ENCODE data around the gene MGLL.

MGLL gene

DNA sequence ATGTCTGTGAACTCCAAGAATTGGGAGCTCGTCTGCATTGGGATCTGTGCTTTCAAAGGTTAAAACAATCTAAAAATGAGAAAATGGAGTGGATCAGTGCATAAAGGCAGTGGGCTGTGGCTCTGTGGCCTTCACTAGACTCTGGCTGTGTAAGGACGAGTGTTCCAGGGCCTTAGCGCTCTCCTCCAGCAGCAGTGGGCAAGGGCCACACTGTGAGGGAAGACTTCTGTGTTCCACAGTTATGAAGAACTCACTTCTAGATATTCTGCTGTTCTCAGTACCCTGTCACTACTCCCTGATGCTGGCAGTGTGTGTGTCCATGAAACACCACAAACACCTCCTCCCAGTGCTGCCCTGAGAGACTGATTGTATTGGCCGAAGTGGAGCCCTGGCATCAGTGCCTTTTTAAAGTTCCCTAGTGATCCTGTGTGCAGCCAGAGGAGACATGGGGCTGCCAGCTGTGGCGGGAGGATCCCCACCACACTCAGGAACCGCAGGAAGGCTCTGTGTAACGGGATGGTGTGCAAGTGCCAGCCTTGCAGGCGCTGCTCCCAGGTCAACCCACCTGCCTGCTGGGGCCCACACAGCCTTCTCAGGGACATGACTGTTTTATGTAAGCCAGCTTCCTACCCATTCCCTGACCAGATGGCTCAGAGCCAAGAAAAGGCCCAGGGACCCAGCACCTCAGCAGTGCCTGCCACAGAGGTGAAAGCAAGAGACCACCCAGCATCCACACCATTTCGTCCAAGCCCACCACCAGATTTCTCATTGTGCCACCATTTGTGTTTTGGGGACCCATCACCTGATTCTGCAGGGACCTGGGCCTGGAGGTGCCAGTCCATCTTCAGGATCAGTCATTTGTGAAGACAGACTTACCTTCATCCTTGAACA is 109.2 kb downstream of the MGLL start:
- Histone ChIP-seq H3K9ac (ENCODE audit: insufficient read length) (no peak overlapping the region), H3K27ac (no peak overlapping the region), H3K4me3 (no peak overlapping the region), H3K9me3 (ENCODE audit: low read depth, low read length) (no peaks in the 10 kb centered on the region), H3K36me3 (ENCODE audit: insufficient read depth, low read length) (no peaks in the 10 kb centered on the region)
- TF ChIP-seq FOXP2 (optimal IDR thresholded peaks at IDR 0.05; ENCODE audit: control extremely low read depth, extremely low read length, insufficient read depth): no peak
- no peak for TF ChIP-seq EZH2 (IDR thresholded peaks at IDR 0.05)
- no peak for TF ChIP-seq POLR2AphosphoS5 (IDR thresholded peaks at IDR 0.05; ENCODE audit: borderline replicate concordance, low read depth, low read length)
- no peak for DNase-seq (ENCODE audit: low read depth, low spot score)

DNA sequence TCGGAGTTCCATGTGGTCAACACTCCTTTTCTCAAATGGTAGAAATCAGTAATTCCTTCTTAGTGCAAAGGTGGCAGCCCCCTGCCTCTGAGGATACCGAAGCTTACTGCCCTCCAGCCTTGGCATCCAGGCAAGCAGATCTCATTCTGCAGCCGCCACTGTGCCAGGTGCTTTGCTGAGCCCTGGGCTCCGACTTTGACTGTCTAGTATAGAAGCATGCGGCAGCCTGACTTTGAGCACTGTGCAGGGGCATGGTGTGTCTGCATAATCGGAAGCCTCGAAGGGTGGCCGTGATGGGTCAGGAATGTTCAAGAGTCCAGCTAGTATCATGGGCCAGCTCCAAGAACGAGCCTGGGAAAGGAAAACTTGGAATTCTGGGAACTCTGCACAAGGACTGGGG is 109.9 kb downstream of the MGLL start:
- H3K27ac ChIP-seq: no peak overlapping the region
- TF ChIP-seq EZH2 (IDR thresholded peaks at IDR 0.05) (no peak), POLR2AphosphoS5 (IDR thresholded peaks at IDR 0.05; ENCODE audit: borderline replicate concordance, low read depth, low read length) (no peak), FOXP2 (optimal IDR thresholded peaks at IDR 0.05; ENCODE audit: control extremely low read depth, extremely low read length, insufficient read depth) (no peak)
- DNase-seq (ENCODE audit: low read depth, low spot score): no peak
- no peaks in the 10 kb centered on the region for H3K36me3 ChIP-seq (ENCODE audit: insufficient read depth, low read length)
- H3K9ac ChIP-seq (ENCODE audit: insufficient read length): no peak overlapping the region
- H3K4me3 ChIP-seq: no peak overlapping the region
- no peaks in the 10 kb centered on the region for H3K9me3 ChIP-seq (ENCODE audit: low read depth, low read length)

DNA sequence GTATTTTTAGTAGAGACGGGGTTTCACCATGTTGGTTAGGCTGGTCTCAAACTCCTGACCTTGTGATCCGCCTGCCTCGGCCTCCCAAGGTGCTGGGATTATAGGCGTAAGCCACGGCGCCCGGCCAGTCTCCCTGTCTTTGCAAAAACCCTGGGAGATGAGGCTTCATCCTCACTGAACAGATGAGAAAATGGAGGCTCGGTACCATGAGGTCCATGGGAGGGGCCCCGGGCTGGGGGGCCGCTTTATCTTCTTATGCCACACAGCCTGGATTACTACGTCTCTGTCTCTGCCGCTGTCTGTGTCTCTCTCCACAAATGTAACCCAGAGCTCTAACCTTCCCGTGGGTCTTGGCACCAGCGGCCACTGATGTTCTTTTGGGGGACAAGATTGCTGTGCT is 110.4 kb downstream of the MGLL start:
- Histone ChIP-seq H3K27ac (no peak overlapping the region), H3K4me3 (no peak overlapping the region), H3K9me3 (ENCODE audit: low read depth, low read length) (no peaks in the 10 kb centered on the region), H3K36me3 (ENCODE audit: insufficient read depth, low read length) (no peaks in the 10 kb centered on the region), H3K9ac (ENCODE audit: insufficient read length) (no peak overlapping the region)
- DNase-seq (ENCODE audit: low read depth, low spot score): no peak
- no peak for TF ChIP-seq FOXP2 (optimal IDR thresholded peaks at IDR 0.05; ENCODE audit: control extremely low read depth, extremely low read length, insufficient read depth)
- no peak for TF ChIP-seq POLR2AphosphoS5 (IDR thresholded peaks at IDR 0.05; ENCODE audit: borderline replicate concordance, low read depth, low read length)
- TF ChIP-seq EZH2 (IDR thresholded peaks at IDR 0.05): no peak

DNA sequence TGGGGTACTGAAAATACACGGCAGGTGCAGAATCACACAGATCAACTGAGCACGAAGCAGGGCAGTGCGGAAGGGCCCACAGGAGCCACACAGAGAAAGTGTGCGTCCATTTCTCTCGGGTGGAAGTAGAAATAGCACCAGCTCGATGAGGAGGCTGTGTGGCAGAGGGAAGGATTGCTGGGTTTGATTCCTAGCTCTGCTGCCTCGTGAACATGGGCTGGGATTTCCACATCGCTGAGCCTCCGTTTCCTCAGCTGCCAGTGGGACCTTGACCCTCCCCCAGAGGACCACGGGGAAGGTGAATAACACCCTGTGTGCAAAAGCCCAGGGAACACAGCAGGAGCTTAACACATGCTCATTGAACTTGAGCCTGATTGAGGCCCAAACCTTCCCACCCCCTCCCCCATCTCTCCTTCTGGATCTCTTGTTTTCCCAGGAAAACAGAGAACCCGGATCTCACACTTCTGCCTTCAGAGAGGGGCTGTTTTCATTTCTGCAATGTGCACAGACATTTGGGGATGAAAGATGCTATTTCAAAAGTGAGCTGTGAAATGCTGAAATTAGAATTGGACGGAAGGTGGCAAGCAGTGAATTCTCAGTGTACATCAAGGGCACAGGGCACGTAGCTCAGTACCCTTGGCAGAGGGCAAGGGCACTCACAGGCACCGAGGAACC is 111.2 kb downstream of the MGLL start:
- H3K27ac ChIP-seq: no peak overlapping the region
- TF ChIP-seq POLR2AphosphoS5 (IDR thresholded peaks at IDR 0.05; ENCODE audit: borderline replicate concordance, low read depth, low read length): no peak
- no peak for TF ChIP-seq FOXP2 (optimal IDR thresholded peaks at IDR 0.05; ENCODE audit: control extremely low read depth, extremely low read length, insufficient read depth)
- H3K4me3 ChIP-seq: no peak overlapping the region
- H3K9me3 ChIP-seq (ENCODE audit: low read depth, low read length): no peaks in the 10 kb centered on the region
- no peak overlapping the region for H3K9ac ChIP-seq (ENCODE audit: insufficient read length)
- H3K36me3 ChIP-seq (ENCODE audit: insufficient read depth, low read length): no peaks in the 10 kb centered on the region
- no peak for DNase-seq (ENCODE audit: low read depth, low spot score)

DNA sequence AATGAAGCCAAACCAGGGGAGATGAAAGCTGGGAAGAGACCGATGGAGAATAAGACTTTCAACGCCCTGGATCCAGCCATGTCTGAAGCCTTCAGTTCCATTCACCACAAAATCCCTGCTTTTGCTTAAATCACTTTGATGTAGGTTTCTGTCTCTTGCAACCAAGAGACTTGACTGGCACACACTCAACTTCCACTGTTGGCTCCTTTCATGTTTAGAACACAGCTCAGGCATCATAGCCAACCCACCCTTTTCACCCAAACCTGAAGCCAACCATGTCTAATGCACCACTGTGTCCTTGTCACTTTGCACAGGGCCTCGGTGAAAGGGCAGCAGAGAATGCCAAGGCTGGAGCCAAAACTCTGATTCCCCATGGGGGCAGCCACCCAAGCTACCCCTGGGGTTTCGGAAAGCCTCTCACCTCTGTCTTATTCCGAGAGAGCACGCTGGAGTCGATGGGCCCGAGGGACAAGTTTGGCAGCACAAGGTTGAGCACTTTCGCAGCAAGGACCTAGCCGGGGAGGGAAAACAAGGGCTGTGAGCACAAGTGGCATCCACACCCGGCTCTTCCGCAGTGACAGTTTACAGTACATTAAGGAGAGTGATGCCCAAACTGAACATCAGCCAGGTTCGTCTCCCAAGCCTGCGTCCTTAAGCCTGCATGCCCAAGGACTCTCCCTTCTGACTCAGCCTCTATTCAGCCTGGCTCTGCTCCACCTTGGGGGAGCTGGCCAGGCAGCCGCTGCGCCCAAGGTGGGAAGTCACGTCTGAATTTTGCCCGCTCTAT is 112.0 kb downstream of the MGLL start:
- Histone ChIP-seq H3K4me3 (no peak overlapping the region), H3K36me3 (ENCODE audit: insufficient read depth, low read length) (no peaks in the 10 kb centered on the region), H3K27ac (no peak overlapping the region), H3K9me3 (ENCODE audit: low read depth, low read length) (no peaks in the 10 kb centered on the region), H3K9ac (ENCODE audit: insufficient read length) (no peak overlapping the region)
- DNase-seq (ENCODE audit: low read depth, low spot score): no peak
- no peak for TF ChIP-seq FOXP2 (optimal IDR thresholded peaks at IDR 0.05; ENCODE audit: control extremely low read depth, extremely low read length, insufficient read depth)

DNA sequence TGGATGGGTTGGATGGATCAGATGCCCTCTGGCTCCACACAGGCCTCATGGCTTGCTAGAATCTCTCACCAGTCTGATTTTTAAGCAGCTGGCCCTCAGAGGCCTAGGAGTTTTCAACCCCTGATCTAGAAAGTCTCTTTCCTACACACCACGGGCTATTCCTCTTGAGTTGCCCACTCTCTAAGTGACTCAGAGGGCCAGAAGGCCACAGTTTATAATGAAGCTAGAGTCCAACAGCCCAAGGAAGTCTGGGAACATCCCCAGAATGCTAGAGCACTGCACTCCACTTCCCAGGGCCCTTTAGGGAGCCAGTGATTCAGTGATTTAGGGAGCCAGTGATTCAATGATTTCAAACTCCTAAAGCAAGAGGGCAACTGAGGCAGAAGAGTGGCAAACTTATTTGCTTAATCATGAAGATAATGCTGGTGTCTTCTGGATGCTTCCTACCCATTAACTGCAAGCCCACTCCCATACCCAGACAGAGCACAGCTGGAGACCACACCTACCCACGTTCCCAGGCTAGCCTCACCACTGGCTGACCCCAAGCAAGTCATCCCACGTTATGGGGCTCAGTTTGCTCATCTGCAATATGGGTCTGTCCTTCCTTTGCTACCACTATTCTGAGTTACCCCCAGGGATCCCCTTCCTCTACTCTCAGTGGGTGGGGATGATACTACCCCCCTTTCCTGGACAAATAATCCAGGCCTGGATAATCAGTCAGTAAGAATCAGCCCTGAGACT is 112.8 kb downstream of the MGLL start:
- Histone ChIP-seq H3K4me3 (no peak overlapping the region), H3K9me3 (ENCODE audit: low read depth, low read length) (no peaks in the 10 kb centered on the region), H3K27ac (no peak overlapping the region), H3K9ac (ENCODE audit: insufficient read length) (no peak overlapping the region), H3K36me3 (ENCODE audit: insufficient read depth, low read length) (no peaks in the 10 kb centered on the region)
- TF ChIP-seq EZH2 (IDR thresholded peaks at IDR 0.05) (no peak), FOXP2 (optimal IDR thresholded peaks at IDR 0.05; ENCODE audit: control extremely low read depth, extremely low read length, insufficient read depth) (no peak), POLR2AphosphoS5 (IDR thresholded peaks at IDR 0.05; ENCODE audit: borderline replicate concordance, low read depth, low read length) (no peak)
- DNase-seq (ENCODE audit: low read depth, low spot score): no peak

DNA sequence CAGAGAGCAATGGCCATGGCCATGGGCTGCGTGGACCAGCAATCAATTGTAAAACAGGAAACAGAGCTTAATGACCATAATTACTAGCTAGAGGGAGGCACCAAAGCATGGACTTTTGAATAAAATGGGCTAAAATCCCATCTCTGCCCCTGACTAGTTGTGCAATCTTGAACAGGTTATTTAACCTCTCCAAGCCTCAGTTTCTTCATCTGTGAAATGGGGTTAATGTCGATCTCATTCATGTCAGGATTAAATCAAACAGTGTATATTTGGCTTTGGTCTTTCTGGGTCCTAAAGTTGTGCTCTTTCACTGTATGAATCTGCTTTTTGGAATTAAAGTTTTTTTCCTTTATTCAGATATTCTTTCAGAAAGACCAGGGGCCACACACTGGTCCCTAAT is 113.5 kb downstream of the MGLL start:
- Histone ChIP-seq H3K27ac (no peak overlapping the region), H3K9me3 (ENCODE audit: low read depth, low read length) (no peaks in the 10 kb centered on the region), H3K4me3 (no peak overlapping the region), H3K36me3 (ENCODE audit: insufficient read depth, low read length) (no peaks in the 10 kb centered on the region), H3K9ac (ENCODE audit: insufficient read length) (no peak overlapping the region)
- DNase-seq (ENCODE audit: low read depth, low spot score): no peak
- no peak for TF ChIP-seq FOXP2 (optimal IDR thresholded peaks at IDR 0.05; ENCODE audit: control extremely low read depth, extremely low read length, insufficient read depth)
- TF ChIP-seq EZH2 (IDR thresholded peaks at IDR 0.05): no peak
- no peak for TF ChIP-seq POLR2AphosphoS5 (IDR thresholded peaks at IDR 0.05; ENCODE audit: borderline replicate concordance, low read depth, low read length)

Measured in SK-N-MC (cell line).